GM21576 (cell line): Measurements from ENCODE around the gene PLK4.
"Not testable (repeated sequence)": the region's sequence is repeated elsewhere in the genome, so short reads cannot be mapped to it uniquely, and the experiment has no call there.

ENCODE experiments used
- ATAC-seq: cut with Tn5 transposase; IDR thresholded peaks from one replicate; pipeline ENCODE4 v1.9.1; 2021; ENCODE audit warnings: mild to moderate bottlenecking, moderate library complexity; ENCODE audit not compliant: unreplicated experiment

The PLK4 gene

GRCh38 chr4:127899682-127900081 lies 19.0 kb downstream of the PLK4 start:
- not testable (repeated sequence) for ATAC-seq

GRCh38 chr4:127905029-127905428 lies 24.3 kb downstream of the PLK4 start:
- no peak for ATAC-seq

GRCh38 chr4:127916512-127916911 lies 35.8 kb downstream of the PLK4 start:
- no peak for ATAC-seq

- no peak for ATAC-seq
Observed at GRCh38 chr4:127917151-127917550, 36.5 kb downstream of the PLK4 start.

- ATAC-seq = no peak
Observed at GRCh38 chr4:127920521-127920920, 39.8 kb downstream of the PLK4 start.

- no peak for ATAC-seq
Observed at GRCh38 chr4:127922226-127922625, 41.5 kb downstream of the PLK4 start.

GRCh38 chr4:127925720-127926119 lies 45.0 kb downstream of the PLK4 start:
- ATAC-seq = not testable (repeated sequence)

- ATAC-seq = no peak
Observed at GRCh38 chr4:127930175-127930574, 49.5 kb downstream of the PLK4 start.

GRCh38 chr4:127931836-127932235 lies 51.1 kb downstream of the PLK4 start:
- not testable (repeated sequence) for ATAC-seq

GRCh38 chr4:127936974-127937373 lies 56.3 kb downstream of the PLK4 start:
- no peak for ATAC-seq
